Large intestine (tissue), 3 donors: Measurements from ENCODE around the gene PDE4D. TPM values are rescaled to one million over a fixed set of nuclear protein-coding genes. Genes with fewer than 3 reads are reported as not detected.
A peak's percentile ranks its signal among the peaks of the same experiment; 100 is the strongest.

Experiments used
- DNase-seq, 2 donors: peaks; one replicate each; pipeline versions ENCODE4 v3.0.0 to v3.0.0-alpha.2; 2013
- H3K27ac ChIP-seq: one replicate; pipeline ENCODE4 v1.5.1; 2013; ENCODE audit warnings: low read length
- H3K27me3 ChIP-seq: 2 replicates; pipeline ENCODE4 v1.6.1; 2013; ENCODE audit warnings: low read length; ENCODE audit not compliant: control insufficient read depth, insufficient read depth
- H3K36me3 ChIP-seq: 2 replicates; pipeline ENCODE4 v1.6.1; 2013; ENCODE audit warnings: low read length; ENCODE audit not compliant: control insufficient read depth, insufficient read depth
- H3K4me1 ChIP-seq: one replicate; pipeline ENCODE4 v1.6.1; 2013; ENCODE audit warnings: low read length; ENCODE audit not compliant: control insufficient read depth, insufficient read depth
- H3K4me3 ChIP-seq: one replicate; pipeline ENCODE4 v1.5.1; 2013; ENCODE audit warnings: low read length
- H3K9me3 ChIP-seq: one replicate; pipeline ENCODE4 v1.6.1; 2013; ENCODE audit warnings: mild to moderate bottlenecking, low read depth, low read length, moderate library complexity; ENCODE audit not compliant: control insufficient read depth
- WGBS: methylation state at CpG from one replicate; pipeline ENCODE4 v1.1.5; 2013; ENCODE audit warnings: low lambda C conversion rate; ENCODE audit not compliant: insufficient coverage; 5-methylcytosine and 5-hydroxymethylcytosine counted together
- polyA plus RNA-seq: library from polyadenylated mRNA; unstranded; fragments of 120-200 nt; gene quantifications from one replicate; pipeline ENCODE4 v1.2.1, GENCODE V29; 2013

Gene PDE4D
- polyA plus RNA-seq, 1 donor: 13.5 TPM

DNA sequence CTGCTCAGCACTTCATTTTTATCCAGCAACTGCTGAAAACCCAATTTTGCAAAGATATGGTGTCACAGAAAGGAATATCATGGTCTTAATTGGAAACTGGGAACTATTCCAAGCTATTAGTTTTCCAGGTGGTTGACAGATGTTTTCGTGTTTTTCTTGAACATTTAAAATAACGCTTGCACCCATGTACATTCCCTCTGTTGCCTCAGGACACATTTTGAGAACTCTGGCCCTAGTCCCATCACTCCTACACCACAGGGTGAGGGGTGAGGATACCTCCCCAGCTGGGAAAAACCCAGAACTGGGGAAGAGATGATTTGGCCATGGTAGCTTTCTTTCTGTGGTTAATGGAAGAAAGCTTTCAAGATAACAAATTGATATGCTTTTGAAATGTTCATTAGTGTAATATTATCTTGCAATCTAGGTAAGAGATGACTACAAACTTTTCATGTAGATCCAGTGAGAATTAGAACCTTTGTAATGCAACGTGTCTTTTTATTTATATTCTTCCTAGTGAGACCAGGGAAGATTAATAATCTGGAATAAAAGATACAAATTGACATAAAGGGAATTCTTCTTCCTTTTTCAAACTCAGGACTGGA, 683.7 kb downstream of the PDE4D start:
- H3K27ac ChIP-seq: no peak overlapping the region
- no peaks in the 10 kb centered on the region for H3K4me1 ChIP-seq
- WGBS: no CpG with 5 or more reads among the region's 3 CpGs

DNA sequence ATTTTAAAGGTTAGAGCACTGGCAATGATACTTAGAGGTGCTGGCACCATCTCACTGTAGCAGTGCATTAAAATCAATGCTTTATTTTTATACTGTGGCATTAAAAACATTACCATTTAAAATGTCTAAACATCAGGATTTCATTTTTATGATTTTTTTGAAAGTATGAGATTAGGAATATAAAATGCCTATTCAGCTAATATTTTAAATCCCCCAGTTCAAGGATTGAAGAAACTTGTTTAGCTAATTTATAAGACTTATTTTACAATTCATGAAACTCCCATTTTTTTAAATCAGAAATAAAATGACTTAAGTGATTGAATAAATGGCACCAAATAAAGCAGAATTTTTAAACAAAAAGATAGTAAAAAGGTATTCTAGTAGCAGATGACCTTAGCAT, 685.1 kb downstream of the PDE4D start:
- Histone ChIP-seq H3K4me1 (no peaks in the 10 kb centered on the region), H3K9me3 (no peaks in the 10 kb centered on the region)

More for the DNA sequence above, 683.7 kb downstream of the PDE4D start:
- H3K36me3 ChIP-seq: peaks cover 5% of the 10 kb centered on the region
- no peaks in the 10 kb centered on the region for H3K9me3 ChIP-seq
- no peak for DNase-seq
- no peak overlapping the region for H3K4me3 ChIP-seq
- no peaks in the 10 kb centered on the region for H3K27me3 ChIP-seq

DNA sequence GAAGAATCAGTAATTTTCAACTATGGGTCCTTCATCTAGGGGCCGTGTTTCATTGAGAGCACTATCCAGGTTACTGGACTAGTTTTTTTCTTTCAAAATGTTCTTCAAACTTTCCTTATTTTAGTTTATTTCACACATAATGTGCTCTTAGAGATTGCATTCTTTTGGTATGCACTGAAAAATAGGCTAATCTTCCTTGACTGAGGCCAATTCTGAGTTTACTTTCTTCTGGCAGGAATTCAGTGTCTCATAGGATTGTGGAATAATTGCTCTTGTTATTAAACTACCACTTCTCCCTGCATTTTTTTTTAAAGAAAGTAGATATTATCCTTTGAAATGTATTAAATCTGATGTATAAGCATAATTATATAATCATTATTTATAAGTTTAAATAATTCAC, 686.1 kb downstream of the PDE4D start:
- 83% methylated on average over 1 of the region's 1 CpG for WGBS

More for the DNA sequence above, 685.1 kb downstream of the PDE4D start:
- no peak overlapping the region for H3K4me3 ChIP-seq
- no peak overlapping the region for H3K27ac ChIP-seq
- H3K36me3 ChIP-seq: no peaks in the 10 kb centered on the region
- DNase-seq: no peak
- no peaks in the 10 kb centered on the region for H3K27me3 ChIP-seq

DNA sequence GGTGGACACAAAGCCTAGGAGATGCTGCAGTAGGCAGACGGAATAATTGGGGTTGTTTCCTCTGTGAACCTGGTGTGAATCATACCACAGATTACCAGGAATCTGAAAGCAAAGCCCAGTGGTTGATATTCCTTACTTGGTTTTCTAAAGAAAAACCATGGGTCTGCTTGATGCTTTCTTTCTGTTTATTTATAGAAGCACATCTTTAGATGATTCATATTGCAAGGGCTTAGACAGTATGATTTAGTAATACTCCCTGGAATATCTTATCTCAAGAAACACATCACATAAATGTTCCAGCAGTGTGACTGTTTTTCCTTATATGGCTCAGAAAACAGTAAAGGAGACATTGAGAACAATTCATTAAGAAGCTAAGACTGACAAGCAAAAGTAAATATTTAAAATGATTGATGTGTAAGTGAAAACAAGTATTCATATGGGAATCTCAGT, 687.4 kb downstream of the PDE4D start:
- WGBS: no CpG with 5 or more reads among the region's 1 CpG
- Histone ChIP-seq H3K4me3 (no peak overlapping the region), H3K9me3 (no peaks in the 10 kb centered on the region), H3K4me1 (no peaks in the 10 kb centered on the region), H3K36me3 (no peaks in the 10 kb centered on the region), H3K27me3 (no peaks in the 10 kb centered on the region), H3K27ac (no peak overlapping the region)
- no peak for DNase-seq

More for the DNA sequence above, 686.1 kb downstream of the PDE4D start:
- Histone ChIP-seq H3K27ac (no peak overlapping the region), H3K9me3 (no peaks in the 10 kb centered on the region), H3K4me3 (no peak overlapping the region), H3K4me1 (no peaks in the 10 kb centered on the region), H3K27me3 (no peaks in the 10 kb centered on the region), H3K36me3 (no peaks in the 10 kb centered on the region)
- DNase-seq: no peak

DNA sequence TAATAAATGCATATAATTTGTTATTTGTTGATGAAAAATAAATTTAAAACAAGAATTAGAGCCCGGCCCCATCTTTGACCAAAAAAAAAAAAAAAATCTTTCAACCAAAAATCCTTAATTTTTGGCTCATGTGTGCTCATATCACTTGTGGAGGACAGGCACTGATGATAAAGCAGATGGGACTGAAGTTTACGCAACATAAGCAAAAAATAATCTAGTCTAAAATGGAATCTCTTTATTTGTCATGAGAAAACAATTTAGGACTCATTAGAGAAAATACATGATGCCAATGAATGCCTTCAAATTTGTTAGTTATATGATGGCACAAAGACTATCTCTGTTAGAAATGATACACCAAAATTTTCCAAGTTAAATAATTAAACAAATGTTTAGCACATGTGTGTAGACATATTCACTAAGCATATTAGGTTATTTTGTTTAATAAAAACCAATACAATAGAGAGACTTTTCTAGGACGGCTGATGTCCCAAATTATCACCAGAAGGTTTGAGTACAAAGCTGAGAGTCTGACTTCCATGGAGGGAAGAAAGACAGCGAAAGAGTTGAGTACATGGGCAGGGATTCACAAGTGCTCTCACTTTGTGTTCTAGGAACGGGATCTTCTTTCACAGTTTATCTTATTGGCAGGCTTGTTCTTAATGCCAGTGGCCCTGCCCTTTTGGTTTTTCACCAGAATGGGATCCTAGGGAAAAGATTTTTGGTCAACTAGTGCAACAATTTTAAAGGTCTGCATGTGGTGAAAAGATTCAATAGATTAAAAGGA, 689.2 kb downstream of the PDE4D start:
- no peak overlapping the region for H3K27ac ChIP-seq
- DNase-seq: no peak
- H3K4me3 ChIP-seq: no peak overlapping the region
- no peaks in the 10 kb centered on the region for H3K36me3 ChIP-seq
- no peaks in the 10 kb centered on the region for H3K4me1 ChIP-seq
- H3K9me3 ChIP-seq: no peaks in the 10 kb centered on the region
- no peaks in the 10 kb centered on the region for H3K27me3 ChIP-seq
- WGBS: 100% methylated on average over 1 of the region's 5 CpGs

DNA sequence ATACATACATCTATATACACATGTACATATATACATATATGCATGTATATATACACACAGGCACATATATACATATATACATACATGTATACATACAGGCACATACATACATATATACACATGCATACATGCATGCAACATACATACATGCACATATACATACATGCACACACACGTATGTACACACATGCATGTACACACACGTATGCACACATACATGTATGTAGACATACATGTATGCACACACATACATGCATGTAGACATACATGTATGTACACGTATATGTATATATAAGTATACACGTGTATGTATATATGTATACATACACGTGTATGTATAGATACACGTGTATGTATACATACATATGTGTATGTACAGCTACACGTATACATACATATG, 693.7 kb downstream of the PDE4D start:
- H3K4me1 ChIP-seq: no peaks in the 10 kb centered on the region
- H3K9me3 ChIP-seq: no peaks in the 10 kb centered on the region
- DNase-seq: no peak
- no peaks in the 10 kb centered on the region for H3K27me3 ChIP-seq
- no peak overlapping the region for H3K4me3 ChIP-seq
- no peak overlapping the region for H3K27ac ChIP-seq
- WGBS: no CpG with 5 or more reads among the region's 7 CpGs
- H3K36me3 ChIP-seq: peaks cover 4% of the 10 kb centered on the region

DNA sequence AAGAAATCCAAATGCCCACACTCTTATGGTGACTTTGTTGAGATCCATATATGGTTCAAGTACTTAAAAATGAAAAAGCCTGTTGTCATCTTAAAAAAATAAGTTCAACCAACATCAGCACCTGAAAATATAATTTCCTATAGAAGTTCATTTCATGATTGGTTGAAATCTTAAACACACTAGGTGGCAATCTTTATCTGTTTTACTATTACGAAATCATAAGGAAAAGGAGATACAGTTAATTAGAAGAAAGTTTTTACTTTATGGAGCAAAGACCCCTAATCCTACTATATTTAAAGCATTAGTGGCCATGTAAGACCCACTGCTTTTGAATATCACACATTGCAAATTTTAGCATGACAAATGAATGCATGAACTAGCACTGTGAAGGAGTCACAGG, 694.7 kb downstream of the PDE4D start:
- no peak overlapping the region for H3K27ac ChIP-seq
- no CpG with 5 or more reads among the region's 1 CpG for WGBS

DNA sequence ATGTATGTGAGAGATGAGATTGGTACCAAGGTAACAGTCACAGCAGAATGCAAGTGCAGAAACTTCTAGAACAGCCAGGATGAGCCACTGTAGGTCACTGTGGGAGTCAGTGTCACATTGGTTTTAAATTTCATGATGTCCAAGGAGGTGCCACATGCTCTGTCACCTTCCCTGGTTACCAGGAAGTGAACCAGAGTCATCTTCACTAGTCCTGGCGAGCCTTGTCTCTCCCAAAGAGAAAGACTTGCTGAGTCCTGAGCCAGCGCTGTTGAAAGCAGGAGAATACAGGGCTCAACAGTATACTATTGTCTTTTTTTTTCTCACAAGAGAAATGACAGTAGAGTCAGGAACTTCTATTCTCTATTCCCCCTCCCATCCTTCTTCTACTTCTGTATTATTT, 695.2 kb downstream of the PDE4D start:
- peaks cover 4% of the 10 kb centered on the region for H3K36me3 ChIP-seq
- no peaks in the 10 kb centered on the region for H3K9me3 ChIP-seq
- no peak overlapping the region for H3K4me3 ChIP-seq
- DNase-seq: no peak
- H3K27ac ChIP-seq: no peak overlapping the region
- no CpG with 5 or more reads among the region's 2 CpGs for WGBS
- no peaks in the 10 kb centered on the region for H3K27me3 ChIP-seq
- peaks cover 3% of the 10 kb centered on the region for H3K4me1 ChIP-seq

More for the DNA sequence above, 694.7 kb downstream of the PDE4D start:
- Histone ChIP-seq H3K4me1 (peaks cover 3% of the 10 kb centered on the region), H3K36me3 (peaks cover 4% of the 10 kb centered on the region), H3K27me3 (no peaks in the 10 kb centered on the region), H3K4me3 (no peak overlapping the region), H3K9me3 (no peaks in the 10 kb centered on the region)
- DNase-seq: no peak

DNA sequence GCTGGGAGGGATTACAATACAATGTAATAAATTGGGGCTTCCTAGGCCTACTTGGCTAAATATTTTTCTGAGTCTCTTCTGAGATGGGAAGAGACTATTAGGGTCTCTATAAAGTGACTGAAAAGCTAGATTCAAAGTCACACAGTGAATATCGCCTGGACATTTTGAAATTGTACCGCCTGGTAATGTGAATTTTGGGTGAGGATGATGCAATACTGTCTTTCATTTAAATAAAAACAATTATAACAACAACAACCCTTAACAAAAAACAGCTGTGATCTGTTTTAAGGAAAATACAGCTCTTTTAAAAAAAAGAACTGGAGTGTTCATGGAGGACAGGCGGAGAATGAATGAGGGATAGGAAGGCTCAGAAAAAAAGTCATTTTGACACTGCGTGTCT, 695.6 kb downstream of the PDE4D start:
- Histone ChIP-seq H3K36me3 (peaks cover 4% of the 10 kb centered on the region), H3K4me1 (peaks cover 3% of the 10 kb centered on the region), H3K4me3 (no peak overlapping the region), H3K27me3 (no peaks in the 10 kb centered on the region), H3K27ac (no peak overlapping the region), H3K9me3 (no peaks in the 10 kb centered on the region)
- DNase-seq: no peak
- 83% methylated on average over 1 of the region's 4 CpGs for WGBS

DNA sequence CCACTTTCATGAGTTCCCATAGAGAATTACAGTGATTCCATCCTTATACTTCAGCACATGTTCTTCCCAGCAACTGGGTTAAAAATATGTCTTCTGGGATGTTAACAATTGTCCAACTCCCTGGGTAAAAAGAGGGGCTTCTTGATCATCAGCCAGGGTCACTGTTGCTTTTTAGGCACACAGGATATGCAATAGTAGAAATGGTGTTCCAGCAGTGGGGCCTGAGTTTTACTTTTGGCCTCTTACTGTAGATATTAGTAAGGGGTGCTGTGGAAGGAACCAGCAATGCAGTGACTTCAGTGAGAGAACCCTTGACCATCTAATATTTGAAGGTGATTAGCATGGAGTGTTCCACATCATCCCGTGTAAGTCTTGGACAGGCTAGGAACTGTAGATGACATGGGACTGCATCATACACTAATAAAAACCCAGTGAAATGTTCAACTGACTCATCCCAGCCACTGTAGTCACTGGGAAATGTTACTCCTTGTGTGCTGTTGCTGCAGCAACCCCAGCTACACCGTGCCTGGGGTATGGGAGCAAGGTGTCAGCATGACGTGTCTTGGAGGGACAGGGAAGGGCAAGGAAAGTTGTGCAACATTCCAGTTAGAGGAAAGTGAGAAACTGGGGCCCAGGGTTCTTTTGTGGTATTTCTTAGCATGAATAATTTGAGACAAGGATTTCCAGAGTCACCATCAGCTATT, 699.8 kb downstream of the PDE4D start:
- no peak overlapping the region for H3K4me3 ChIP-seq
- H3K9me3 ChIP-seq: no peaks in the 10 kb centered on the region
- H3K36me3 ChIP-seq: peaks cover 4% of the 10 kb centered on the region
- peak; percentile 86 to 89 for DNase-seq
- peaks cover 7% of the 10 kb centered on the region for H3K4me1 ChIP-seq
- no peaks in the 10 kb centered on the region for H3K27me3 ChIP-seq
- peak overlapping the region; percentile 54 for H3K27ac ChIP-seq
- no CpG with 5 or more reads among the region's 3 CpGs for WGBS
